GM10847 (cell line): ENCODE measurements around the gene TMEM9.

Source experiments
- POLR2A ChIP-seq: IDR thresholded peaks from 2 replicates; pipeline ENCODE4 v1.6.1; 2011; ENCODE audit not compliant: insufficient read length; ENCODE audit errors: extremely low read depth

Gene TMEM9

DNA sequence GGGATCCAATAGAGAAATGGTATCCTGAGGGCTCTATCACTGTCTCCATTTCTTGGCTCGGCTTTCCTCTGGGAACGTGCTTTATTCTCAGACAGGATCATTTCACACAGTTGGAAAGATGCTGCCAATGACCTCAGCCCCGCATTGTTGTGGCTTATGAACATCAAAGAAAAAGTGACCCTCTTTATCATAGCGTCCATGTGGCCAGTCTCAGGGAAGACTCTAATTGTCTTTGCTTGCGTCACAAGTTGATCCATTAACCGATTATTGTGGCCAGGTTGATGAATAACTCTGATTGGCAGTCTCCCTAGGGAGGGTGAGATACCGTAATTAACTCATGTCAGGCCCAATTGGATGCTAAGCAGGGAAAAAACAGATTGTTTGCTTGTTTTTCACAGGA is 10.4 kb upstream of the TMEM9 start:
- TF ChIP-seq POLR2A = no peak

GRCh38 chr1:201163707-201164106 is 9.4 kb upstream of the TMEM9 start:
- no peak for TF ChIP-seq POLR2A

- no peak for TF ChIP-seq POLR2A
Observed at GRCh38 chr1:201157949-201158348, 3.7 kb upstream of the TMEM9 start.

- no peak for TF ChIP-seq POLR2A
Observed at GRCh38 chr1:201156819-201157218, 2.5 kb upstream of the TMEM9 start.

DNA sequence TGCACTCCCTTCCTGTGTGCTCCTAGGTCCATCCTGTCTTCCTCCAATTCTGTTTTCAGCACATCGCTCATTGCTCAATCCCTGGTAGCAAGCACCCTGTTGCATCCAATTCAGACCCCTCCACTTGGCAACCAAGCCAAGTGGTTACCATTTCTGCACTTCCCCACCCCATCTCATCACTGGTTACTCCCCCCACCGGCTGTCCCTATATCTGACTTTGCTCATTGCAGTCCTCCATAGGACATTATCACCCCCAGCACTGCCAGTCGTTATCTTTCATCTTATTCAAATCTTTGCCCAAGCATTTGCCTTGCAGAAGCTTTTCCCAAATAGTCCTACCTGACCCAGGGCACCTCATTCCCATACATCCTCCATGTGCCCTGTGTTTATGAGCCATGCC is 2.1 kb upstream of the TMEM9 start:
- TF ChIP-seq POLR2A = no peak

GRCh38 chr1:201155354-201155753 is 1.1 kb upstream of the TMEM9 start:
- no peak for TF ChIP-seq POLR2A

DNA sequence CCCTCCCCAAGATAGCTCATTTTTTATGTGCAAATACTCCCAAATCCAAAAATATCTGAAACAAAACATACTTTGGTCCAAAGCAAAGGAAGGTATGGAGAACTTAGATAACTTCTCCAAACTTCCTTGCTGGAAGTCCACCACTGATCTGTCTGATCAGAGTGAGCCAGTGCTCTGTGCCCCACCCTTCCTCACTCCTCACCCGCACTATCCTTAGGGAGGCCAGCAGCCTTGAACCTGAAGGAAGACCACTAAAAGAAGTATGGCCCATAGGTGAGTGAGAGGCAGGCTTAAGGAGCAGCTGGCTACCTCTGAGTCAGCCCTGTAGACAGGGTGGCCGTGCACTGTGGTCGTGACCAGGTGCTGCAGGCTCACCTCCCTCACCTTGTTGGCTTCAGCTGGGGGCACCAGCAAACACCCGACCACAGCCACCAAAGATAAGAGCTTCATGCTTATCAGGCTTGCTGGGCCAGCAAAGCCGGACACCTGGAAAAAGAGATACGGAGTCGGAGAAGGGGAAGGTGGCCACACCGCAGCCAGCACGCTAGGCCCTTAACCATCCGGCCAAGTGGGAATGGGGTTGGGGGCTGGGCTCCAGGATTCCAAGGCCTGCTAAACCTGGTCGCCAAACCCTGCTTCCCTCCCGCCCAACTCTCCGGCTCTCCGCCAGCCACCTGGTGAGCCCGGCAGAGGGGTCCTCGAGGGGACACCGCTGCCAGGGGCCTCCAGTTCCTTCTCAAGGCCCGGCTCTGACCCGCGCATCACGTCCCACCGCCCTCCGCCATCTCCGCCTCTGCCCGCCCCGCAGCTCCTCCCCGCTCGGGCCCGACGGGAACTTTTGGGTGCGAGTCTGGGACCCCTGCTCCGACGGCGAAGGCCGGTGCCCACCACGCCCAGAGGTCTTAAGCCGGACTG is 543 bp downstream of the TMEM9 start:
- no peak for TF ChIP-seq POLR2A

GRCh38 chr1:201149400-201149799 is 4.9 kb downstream of the TMEM9 start:
- no peak for TF ChIP-seq POLR2A

DNA sequence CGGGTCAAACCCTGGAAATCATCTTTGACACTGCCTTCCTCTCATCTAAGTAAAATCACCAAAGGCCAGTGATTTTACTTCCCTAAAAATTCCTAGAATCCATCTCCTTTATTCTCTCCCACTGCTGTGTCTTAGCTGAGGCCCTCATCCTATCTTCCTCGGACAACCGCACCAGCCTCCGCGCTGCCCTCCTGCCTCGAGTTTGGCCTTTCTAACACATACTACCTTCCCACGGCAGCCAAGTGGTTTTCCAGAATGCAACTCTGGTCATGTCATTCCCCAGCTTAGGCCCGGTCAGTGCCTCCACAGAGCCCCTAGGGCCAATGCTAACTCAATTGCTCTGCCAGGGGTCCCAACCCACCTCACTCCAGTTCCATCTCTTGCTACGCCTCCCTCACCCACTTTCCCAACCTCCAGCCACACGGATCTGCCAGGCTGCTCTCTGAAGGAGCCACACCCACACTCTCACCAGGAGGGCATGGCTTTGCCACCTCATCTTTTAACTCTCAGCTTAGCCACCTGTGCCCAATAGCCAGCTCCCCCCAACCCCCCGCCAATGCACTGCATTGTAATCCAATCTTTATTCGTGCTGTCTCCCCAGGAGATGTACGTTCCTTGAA is 6.8 kb downstream of the TMEM9 start:
- no peak for TF ChIP-seq POLR2A

DNA sequence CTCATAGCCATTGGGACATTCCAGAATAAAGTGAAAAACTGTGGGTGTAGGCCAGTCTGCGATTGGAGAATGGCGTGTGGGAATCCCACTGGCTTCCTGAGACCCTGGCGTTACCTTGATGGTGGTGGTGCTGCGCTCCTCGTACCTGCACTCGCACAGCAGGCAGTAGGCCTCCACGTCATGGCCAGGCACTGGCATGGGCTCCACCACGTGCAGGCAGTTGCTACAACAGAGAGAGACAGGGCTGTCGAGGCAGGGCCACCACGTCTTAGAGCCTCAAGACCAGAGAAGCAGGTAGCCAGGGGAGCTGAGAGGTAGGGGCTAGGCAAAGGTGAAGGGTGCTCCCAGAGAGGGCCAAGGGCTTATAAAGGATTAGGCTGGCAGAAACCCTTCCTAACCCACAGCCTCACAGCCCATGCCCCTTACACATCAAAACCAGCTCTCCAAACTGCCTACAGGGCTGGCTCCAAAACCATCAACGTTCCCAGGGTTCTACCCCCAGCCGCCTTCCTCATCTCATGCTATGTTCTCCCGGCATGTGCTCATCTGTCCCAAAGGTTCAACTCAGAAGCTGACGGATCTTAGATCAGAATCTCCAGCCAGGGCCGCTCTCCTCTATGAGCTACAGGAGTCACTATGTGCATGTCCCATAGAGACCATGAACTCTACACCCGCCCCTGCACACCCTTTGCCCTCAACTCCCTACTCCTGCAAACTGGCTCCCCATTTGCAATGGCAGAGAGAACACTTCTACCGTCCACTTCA is 7.5 kb downstream of the TMEM9 start:
- TF ChIP-seq POLR2A = no peak

DNA sequence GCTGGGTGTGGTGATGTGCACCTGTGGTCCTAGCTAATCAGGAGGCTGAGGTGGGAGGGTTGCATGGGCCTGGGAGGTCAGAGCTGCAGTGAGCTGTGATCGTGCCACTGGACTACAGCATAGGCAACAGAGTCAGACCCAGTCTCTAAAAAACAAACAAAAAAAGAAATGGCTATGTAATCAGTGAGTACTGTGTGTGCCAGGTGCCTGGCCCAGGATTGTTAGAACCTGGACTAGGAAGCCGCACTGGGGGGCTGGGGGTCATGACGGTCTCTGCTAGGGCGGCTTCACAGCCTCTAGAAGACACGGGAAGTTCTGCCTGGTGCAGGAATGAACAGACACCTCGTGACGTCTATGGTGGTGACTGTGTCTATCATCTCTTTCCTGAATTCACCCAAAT is 8.5 kb downstream of the TMEM9 start:
- TF ChIP-seq POLR2A = no peak

DNA sequence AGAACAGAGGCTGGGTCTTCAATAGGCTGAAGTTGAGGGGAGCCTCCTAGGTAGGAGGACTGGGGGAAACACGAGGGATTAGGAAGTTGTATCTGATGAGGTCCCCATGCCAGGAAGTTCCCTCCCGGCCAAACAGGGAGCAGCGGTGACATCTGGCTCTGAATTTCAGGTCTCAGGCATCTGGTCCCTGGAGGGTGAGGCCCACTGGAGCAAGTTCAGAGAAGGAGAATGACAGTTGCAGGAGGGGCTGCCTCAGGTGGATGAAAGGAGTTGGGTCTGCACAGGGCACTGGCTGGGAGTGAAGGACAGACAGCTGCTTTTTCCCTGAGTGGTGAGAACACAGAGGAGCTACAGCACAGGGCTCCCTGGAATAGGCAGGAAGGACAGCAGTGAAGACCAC is 9.1 kb downstream of the TMEM9 start:
- no peak for TF ChIP-seq POLR2A

DNA sequence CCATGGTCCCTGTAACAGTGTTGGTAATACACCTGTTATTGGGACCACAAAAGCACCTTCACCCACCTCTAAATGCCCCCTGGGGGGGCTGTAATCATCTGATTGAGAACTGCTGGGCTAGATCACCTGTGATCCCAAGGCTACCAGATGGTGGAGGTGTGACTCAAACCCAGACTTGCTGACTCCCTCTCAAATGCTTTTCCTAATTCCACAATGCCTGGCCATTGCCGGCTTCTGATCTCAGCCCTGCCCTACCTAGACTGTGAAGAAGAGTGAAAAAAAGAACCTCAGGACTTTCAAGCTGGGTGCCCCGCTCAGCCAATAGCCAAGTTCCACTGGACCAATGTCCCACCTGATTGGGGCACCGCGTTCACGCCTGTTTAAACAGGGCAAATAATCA is 9.6 kb downstream of the TMEM9 start:
- no peak for TF ChIP-seq POLR2A

- no peak for TF ChIP-seq POLR2A
Observed at GRCh38 chr1:201143726-201144635, 10.3 kb downstream of the TMEM9 start.
